Subcutaneous abdominal adipose tissue (tissue), 5 donors: Measurements from ENCODE around the gene AARS2.

Experiments used
- H3K27ac ChIP-seq: one replicate; pipeline ENCODE4 v1.7.0; 2013; ENCODE audit warnings: low read depth, mild to moderate bottlenecking, inconsistent platforms, low read length, moderate library complexity
- H3K27me3 ChIP-seq, 5 donors: one replicate each; pipeline ENCODE4 v1.7.0; 2013; ENCODE audit warnings: low read length in 5 of 5, inconsistent platforms in 1 of 5; ENCODE audit not compliant: control insufficient read depth in 5 of 5, insufficient read depth in 4 of 5
- H3K36me3 ChIP-seq, 5 donors: one replicate each; pipeline ENCODE4 v1.7.0; 2013; ENCODE audit warnings: low read length in 5 of 5; ENCODE audit not compliant: control insufficient read depth in 5 of 5, insufficient read depth in 5 of 5
- H3K4me1 ChIP-seq, 5 donors: one replicate each; pipeline ENCODE4 v1.7.0; 2013; ENCODE audit warnings: low read length in 5 of 5, mild to moderate bottlenecking in 3 of 5, moderate library complexity in 1 of 5; ENCODE audit not compliant: control insufficient read depth in 5 of 5, insufficient read depth in 5 of 5
- H3K4me3 ChIP-seq, 5 donors: one replicate each; pipeline ENCODE4 v1.7.0; 2013; ENCODE audit warnings: low read length in 5 of 5, low read depth in 1 of 5
- H3K9ac ChIP-seq, 5 donors: one replicate each; pipeline ENCODE4 v1.7.0; 2013; ENCODE audit warnings: low read length in 5 of 5, mild to moderate bottlenecking in 4 of 5, moderate library complexity in 3 of 5
- H3K9me3 ChIP-seq, 5 donors: one replicate each; pipeline ENCODE4 v1.7.0; 2013; ENCODE audit warnings: low read length in 5 of 5; ENCODE audit not compliant: control insufficient read depth in 5 of 5
- donor health status: healthy.
- donor health status: healthy.
- donor health status: healthy.
- donor health status: healthy.
- donor health status: healthy.

The AARS2 gene

GRCh38 chr6:44265007-44265721, 48.0 kb downstream of the AARS2 start, which contains the start of gene NFKBIE:
TSS of gene NFKBIE (minus strand) at chr6:44265551. CDS start at chr6:44265346, 205 bp downstream.
- peak within 1 kb of the TSS; percentile 56 to 89 (median 78) for H3K9ac ChIP-seq
- H3K27me3 ChIP-seq: peaks cover 0 to 22% (median 17%) of the 10 kb centered on the region in 5 donors
- peaks cover 0 to 14% (median 6%) of the 10 kb centered on the region in 5 donors for H3K36me3 ChIP-seq
- H3K4me3 ChIP-seq: peak within 1 kb of the TSS; percentile 65 to 88 (median 83)
- H3K4me1 ChIP-seq: peaks cover 10 to 34% (median 29%) of the 10 kb centered on the region in 5 donors
- H3K27ac ChIP-seq: peak within 1 kb of the TSS; percentile 65
- no peaks in the 10 kb centered on the region for H3K9me3 ChIP-seq

- Histone ChIP-seq H3K27me3 (peaks cover 0 to 14% (median 10%) of the 10 kb centered on the region in 5 donors), H3K9ac (peak overlapping the region; percentile 56 to 89 (median 78)), H3K36me3 (peaks cover 0 to 21% (median 13%) of the 10 kb centered on the region in 5 donors), H3K9me3 (no peaks in the 10 kb centered on the region), H3K4me3 (peak overlapping the region; percentile 65 to 88 (median 83)), H3K4me1 (peaks cover 10 to 33% (median 29%) of the 10 kb centered on the region in 5 donors), H3K27ac (peak overlapping the region; percentile 65)
Measured at GRCh38 chr6:44264154-44265006, 48.8 kb downstream of the AARS2 start.

- Histone ChIP-seq H3K9ac (peak overlapping the region in 4 of 5 donors; percentile 16 to 89 (median 67)), H3K9me3 (no peaks in the 10 kb centered on the region), H3K4me3 (peak overlapping the region; percentile 61 to 88 (median 83)), H3K36me3 (peaks cover 0 to 29% (median 18%) of the 10 kb centered on the region in 5 donors), H3K27me3 (peaks cover 0 to 5% (median 2%) of the 10 kb centered on the region in 5 donors), H3K27ac (peak overlapping the region; percentile 65), H3K4me1 (peaks cover 10 to 33% (median 29%) of the 10 kb centered on the region in 5 donors)
Measured at GRCh38 chr6:44263354-44264100, 49.6 kb downstream of the AARS2 start.

GRCh38 chr6:44262467-44263353, 50.4 kb downstream of the AARS2 start:
- no peaks in the 10 kb centered on the region for H3K9me3 ChIP-seq
- H3K4me1 ChIP-seq: peaks cover 11 to 39% (median 34%) of the 10 kb centered on the region in 5 donors
- peaks cover 0 to 33% (median 20%) of the 10 kb centered on the region in 5 donors for H3K36me3 ChIP-seq
- H3K27me3 ChIP-seq: no peaks in the 10 kb centered on the region
- no peak overlapping the region for H3K27ac ChIP-seq
- H3K9ac ChIP-seq: peak overlapping the region in 3 of 5 donors; percentile 8 to 89 (median 9)
- peak overlapping the region; percentile 19 to 88 (median 83) for H3K4me3 ChIP-seq

GRCh38 chr6:44261581-44261980, 51.6 kb downstream of the AARS2 start:
- Histone ChIP-seq H3K27ac (no peak overlapping the region), H3K36me3 (peaks cover 0 to 33% (median 20%) of the 10 kb centered on the region in 5 donors), H3K4me3 (no peak overlapping the region), H3K9me3 (no peaks in the 10 kb centered on the region), H3K9ac (no peak overlapping the region), H3K27me3 (no peaks in the 10 kb centered on the region), H3K4me1 (peaks cover 13 to 47% (median 42%) of the 10 kb centered on the region in 5 donors)

GRCh38 chr6:44260451-44261297, 52.5 kb downstream of the AARS2 start:
- Histone ChIP-seq H3K9me3 (no peaks in the 10 kb centered on the region), H3K27me3 (no peaks in the 10 kb centered on the region), H3K27ac (no peak overlapping the region), H3K36me3 (peaks cover 0 to 33% (median 21%) of the 10 kb centered on the region in 5 donors), H3K4me1 (peaks cover 15 to 54% (median 51%) of the 10 kb centered on the region in 5 donors), H3K4me3 (no peak overlapping the region), H3K9ac (no peak overlapping the region)

GRCh38 chr6:44260011-44260410, 53.1 kb downstream of the AARS2 start:
- peaks cover 15 to 53% (median 49%) of the 10 kb centered on the region in 5 donors for H3K4me1 ChIP-seq

GRCh38 chr6:44258921-44259320, 54.2 kb downstream of the AARS2 start:
- Histone ChIP-seq H3K9me3 (no peaks in the 10 kb centered on the region), H3K36me3 (peaks cover 0 to 50% (median 38%) of the 10 kb centered on the region in 5 donors), H3K4me3 (no peak overlapping the region), H3K27me3 (no peaks in the 10 kb centered on the region), H3K4me1 (peaks cover 9 to 42% (median 38%) of the 10 kb centered on the region in 5 donors), H3K27ac (no peak overlapping the region), H3K9ac (no peak overlapping the region)

More at GRCh38 chr6:44260011-44260410, 53.1 kb downstream of the AARS2 start:
- Histone ChIP-seq H3K27me3 (no peaks in the 10 kb centered on the region), H3K36me3 (peaks cover 0 to 39% (median 28%) of the 10 kb centered on the region in 5 donors), H3K9me3 (no peaks in the 10 kb centered on the region), H3K9ac (no peak overlapping the region), H3K4me3 (no peak overlapping the region), H3K27ac (no peak overlapping the region)
